Loucy (cell line): ENCODE data around the gene ATRIP.

Experiments
- CTCF ChIP-seq: fragments of 200-600 bp; sonication (generic); conservative IDR thresholded peaks from 2 replicates; pipeline ENCODE4 v1.5.1; 2014; ENCODE audit warnings: mild to moderate bottlenecking, antibody characterized with exemption, low read length
- EZH2phosphoT487 ChIP-seq: fragments of 200-600 bp; IDR thresholded peaks from 2 replicates; pipeline ENCODE4 v1.6.1; 2018; ENCODE audit warnings: antibody characterized with exemption, mild to moderate bottlenecking, moderate library complexity, borderline replicate concordance

- TF ChIP-seq CTCF (no peak), EZH2phosphoT487 (no peak)
These were observed 19.4 kb upstream of the ATRIP start for GRCh38 chr3:48426944-48427629.
